GM18520 (cell line): ENCODE measurements around the gene EGLN3.
"Not testable (repeated sequence)": the region's sequence is repeated elsewhere in the genome, so short reads cannot be mapped to it uniquely, and the experiment has no call there.

Source experiments
- ATAC-seq: cut with Tn5 transposase; IDR thresholded peaks from one replicate; pipeline ENCODE4 v1.9.1; 2021; ENCODE audit not compliant: unreplicated experiment

EGLN3 gene

DNA sequence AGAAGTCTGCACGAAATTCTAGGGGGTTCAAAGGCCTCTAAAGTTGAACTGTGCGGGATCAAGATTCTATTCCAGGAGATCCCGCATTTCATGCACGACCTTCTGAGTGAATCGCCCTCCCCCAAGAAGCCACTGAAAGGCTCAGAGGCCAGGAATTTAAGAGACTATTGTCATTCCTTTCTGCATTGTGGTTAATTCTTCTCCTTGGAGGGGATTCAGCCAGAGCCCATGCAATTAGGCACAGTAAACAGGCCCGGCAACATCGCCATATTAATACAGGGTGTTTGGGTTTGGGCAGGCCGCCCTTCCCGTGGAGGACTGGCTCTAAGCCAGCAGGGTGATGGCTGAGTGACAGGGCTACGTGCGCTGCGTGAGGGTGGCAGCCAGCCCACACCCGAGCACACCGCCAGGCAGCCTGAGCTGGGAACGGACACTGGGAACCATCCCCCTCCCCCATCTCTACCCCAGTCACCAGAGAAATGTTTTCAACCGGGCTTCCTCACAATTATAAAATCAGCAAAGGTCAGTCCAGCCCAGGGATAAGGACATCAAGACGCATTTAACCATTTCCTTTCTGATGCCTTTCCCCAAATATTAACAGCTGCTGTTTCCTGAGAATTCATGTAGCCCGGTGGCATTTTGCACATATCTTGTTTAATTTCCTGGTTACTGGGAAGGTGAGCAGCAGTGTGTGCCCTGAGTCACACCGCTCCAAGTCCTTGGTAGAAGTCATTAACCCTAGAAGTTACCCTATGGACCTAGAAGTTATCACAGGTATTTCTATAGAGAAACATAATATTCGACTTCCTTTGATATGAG is 12.5 kb downstream of the EGLN3 start:
- ATAC-seq = no peak

DNA sequence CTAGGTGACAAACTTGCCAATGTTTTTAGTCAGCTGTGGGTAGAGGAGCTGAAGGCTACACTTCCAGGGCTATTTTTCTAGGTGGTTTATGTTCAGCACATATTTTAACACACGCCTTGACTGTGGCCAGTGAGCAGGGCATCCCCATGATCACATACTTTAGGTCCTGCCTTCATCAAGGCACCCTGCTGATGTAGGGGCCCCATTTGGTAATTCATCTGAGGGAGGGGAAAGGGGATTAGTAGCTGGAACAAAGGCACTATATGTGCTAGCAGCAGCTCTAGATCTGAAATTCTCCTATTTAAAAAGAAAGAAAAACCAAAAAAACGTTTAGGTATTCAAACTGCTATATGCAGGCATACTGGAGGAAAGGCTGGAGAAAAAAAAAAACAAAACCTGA is 14.5 kb downstream of the EGLN3 start:
- no peak for ATAC-seq

GRCh38 chr14:33934938-33935337 is 15.9 kb downstream of the EGLN3 start:
- ATAC-seq = no peak

GRCh38 chr14:33934043-33934750 is 16.7 kb downstream of the EGLN3 start:
- no peak for ATAC-seq

- ATAC-seq = no peak
Measured at GRCh38 chr14:33933386-33933933, 17.4 kb downstream of the EGLN3 start.

DNA sequence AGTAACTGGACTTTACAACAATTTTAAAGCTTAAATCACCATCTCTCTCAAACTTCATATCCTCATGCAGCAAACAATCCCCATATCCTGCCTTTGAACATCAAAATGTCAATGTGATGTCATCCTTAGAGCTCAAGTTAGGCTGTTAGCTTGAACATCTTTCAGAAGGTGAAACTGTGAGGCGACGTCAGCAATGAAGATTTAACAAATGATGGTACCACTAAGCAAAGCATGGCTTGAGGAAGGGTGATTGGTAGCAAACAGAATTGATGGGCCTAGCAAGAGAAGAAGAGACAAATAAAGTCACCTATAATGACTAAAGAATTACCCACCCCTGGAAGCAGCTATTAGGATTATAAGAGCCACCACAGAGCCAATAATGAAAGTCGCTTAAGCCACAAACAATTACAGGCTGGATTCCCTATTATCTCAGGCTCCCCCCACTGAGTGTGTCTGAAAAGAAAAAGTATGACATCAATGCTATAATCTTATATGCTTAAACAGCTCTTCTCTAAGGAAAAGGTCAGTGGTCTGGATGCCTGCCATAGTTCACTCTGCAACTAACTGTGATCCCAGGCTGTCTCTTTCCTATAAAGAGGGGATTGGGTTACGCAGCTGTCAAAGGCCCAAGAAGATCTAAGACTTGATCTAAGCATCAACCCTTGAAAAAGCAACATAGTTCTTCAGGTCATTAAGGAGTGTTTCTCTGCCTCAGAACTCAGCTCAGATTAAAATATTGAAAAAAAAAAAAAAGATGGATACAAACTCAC is 18.1 kb downstream of the EGLN3 start:
- ATAC-seq = no peak

- ATAC-seq = no peak
Measured at GRCh38 chr14:33932033-33932432, 18.8 kb downstream of the EGLN3 start.

GRCh38 chr14:33931461-33931860 is 19.4 kb downstream of the EGLN3 start:
- ATAC-seq = no peak

- no peak for ATAC-seq
Measured at GRCh38 chr14:33930439-33930838, 20.4 kb downstream of the EGLN3 start.

GRCh38 chr14:33929799-33930408 is 21.0 kb downstream of the EGLN3 start:
- no peak for ATAC-seq

GRCh38 chr14:33928895-33929294 is 22.0 kb downstream of the EGLN3 start:
- no peak for ATAC-seq

GRCh38 chr14:33927944-33928343 is 22.9 kb downstream of the EGLN3 start:
- ATAC-seq = no peak

DNA sequence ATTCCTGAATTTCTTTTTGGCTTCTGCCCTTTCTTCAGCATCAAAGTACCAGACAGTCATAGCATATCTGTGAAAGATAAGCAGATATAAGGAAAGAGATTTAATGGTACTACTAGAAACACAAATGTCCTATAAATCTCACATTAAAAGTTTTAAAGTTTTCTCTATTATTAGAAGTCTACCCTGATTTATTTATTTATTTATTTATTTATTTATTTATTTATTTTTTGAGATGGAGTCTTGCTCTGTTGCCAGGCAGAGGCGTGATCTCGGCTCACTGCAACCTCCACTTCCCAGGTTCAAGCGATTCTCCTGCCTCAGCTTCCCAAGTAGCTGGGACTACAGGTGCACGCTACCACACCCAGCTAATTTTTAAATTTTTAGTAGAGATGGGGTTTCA is 23.9 kb downstream of the EGLN3 start:
- not testable (repeated sequence) for ATAC-seq

- no peak for ATAC-seq
Measured at GRCh38 chr14:33925946-33926345, 24.9 kb downstream of the EGLN3 start.

GRCh38 chr14:33925235-33925634 is 25.6 kb downstream of the EGLN3 start:
- no peak for ATAC-seq

DNA sequence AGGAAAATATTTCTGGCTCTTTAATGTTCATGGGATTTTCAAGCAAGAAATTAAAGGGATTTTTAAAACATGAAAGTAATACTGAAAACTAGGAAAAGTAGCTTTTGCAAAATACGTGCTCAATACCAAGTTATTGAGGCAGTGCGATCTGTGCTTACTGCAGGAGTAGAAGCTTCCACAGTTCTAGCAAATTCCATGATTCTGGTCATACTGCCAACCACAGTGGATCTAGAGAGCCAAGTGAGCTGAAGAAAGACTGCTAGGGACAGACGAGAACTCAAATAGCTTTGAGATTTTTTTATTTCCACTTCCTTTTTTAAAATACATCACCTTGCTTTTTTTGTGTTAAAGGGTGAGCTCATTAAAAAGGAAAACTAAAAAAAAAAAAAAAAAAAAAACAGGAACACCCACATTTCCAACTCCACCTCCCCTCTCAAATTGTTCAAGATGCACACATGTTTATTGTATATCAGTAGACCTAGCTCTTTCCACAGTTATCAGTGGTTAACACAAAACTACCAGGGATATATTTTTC is 26.2 kb downstream of the EGLN3 start:
- ATAC-seq = no peak

DNA sequence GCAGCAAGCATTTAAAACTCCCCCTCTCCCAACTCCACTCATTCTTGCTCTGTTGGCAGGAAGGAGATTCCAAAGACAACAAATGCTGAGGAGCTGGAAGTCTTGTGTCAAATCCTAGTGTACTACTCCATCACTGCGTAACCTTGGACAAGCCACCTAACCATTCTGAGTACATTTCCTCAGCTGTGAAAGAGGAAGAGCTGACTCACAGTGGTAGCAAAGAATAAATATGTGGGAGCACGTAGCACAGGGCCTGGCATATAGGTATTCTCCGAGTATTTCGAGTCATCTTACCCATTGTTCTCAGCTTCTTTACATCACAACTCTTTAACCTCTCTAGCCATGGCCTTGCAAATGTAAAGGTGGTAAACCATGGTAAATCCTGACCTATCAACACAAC is 28.7 kb downstream of the EGLN3 start:
- no peak for ATAC-seq

- no peak for ATAC-seq
Measured at GRCh38 chr14:33918256-33918655, 32.6 kb downstream of the EGLN3 start.

DNA sequence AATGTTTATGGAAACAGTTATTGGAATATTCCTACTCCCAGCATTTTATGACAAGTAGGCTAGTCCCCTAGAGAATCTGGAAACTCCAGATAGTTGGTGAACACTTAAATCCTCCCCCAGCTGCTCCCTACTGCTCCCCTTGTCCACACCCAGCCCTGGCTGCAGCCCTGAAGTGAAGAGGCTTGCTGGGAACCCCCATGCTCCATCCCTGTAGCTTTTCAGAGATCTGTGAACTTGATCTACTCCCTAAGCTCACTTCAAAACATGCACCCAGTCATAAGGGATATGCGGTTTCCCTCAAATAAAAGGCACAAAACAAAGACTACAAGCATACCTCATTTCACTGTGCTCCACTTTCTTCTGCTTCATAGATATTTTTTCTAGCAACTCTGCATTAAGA is 33.2 kb downstream of the EGLN3 start:
- no peak for ATAC-seq

DNA sequence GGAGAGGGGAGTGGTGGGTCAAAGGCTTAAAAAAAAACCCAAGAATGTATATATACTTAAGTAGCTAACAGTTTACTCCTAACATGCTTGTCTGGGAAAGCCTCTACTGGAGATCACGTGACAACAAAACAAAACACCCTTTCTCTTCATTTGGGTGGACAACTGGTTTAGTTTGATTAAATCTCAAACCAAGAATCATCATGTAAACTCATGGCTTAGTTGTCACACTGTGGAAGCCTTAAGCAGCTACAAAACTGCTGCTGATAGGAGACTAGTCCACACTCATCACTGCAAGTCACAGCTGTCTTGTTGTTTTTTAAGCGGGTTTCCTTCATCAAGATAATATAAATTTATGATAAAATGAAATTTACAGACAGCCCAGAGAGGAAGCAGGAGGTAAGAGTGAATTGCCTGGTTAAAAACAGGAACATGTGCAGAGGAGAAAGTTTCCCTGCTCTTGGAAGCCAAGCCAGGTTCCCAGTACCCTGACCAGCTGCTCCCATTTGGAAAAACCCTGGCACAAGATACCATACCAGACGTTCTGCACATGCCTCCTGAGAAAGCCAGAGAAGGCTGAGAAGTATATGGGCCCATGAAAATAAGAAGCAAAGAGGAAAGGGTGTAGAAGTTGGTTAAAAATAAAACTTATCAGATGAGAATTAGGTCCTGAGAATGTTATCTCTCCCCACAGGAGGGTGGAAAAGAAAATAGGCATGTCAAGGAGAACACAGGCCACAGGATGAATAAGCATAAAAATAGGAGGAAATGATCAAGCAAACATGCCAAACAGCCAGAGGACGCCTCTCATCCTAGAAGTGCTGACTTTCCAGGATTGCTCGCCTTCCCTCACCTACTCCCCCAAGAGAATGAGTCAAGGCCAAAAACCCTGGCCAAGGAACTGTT is 34.0 kb downstream of the EGLN3 start:
- ATAC-seq = no peak
